ENCODE measurements around the gene NCOA5. TPM values are rescaled to one million over a fixed set of nuclear protein-coding genes. Genes with fewer than 3 reads are reported as not detected.

Gene NCOA5
- total and polyA plus RNA-seq, 9 of the 15 experiments (the other 6 are each of a cell fraction or from before 2014, with no cell fraction given), result 3.9 to 22.8 (median 13.8) TPM

DNA sequence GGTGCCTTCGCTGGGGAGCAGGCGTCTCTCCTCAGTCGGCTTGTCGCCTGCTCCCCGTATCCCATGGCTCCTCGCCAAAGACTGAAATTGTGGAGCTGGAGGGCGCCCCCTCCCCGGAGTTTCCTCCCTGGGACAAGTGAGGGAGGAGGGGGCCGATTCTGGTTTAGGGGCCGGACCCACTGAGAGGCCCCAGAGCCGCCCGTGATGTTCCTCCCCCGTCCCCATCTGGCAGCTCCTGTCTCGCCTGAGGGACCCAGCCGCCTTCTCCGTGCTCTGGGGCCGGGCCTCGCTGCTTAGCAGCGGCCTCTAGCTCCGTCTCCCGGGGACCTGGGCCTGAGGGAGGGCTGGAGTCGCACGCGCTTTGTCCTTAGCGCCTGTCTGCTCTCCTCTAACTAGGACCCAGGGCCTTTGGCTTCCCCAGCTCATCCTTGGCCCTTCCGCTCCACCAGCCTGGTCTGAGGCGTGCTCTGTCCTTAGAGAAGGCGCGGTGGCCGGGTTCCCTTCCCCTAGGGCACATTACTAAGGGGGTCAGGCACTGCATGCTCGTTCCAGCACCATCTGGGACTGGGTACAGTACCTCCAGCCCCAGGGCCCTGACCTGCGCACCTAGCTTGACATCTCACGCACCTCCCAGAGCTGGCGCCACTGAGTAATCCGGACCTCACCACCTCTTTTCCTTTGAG, 31.0 kb downstream of the NCOA5 start:
- H3K4me3 ChIP-seq, result no peak overlapping the region
- H3K9ac ChIP-seq (ENCODE audit: insufficient read depth in 1 of 2, low read depth in 2 of 2, low read length in 2 of 2), result no peak overlapping the region
- POLR2A ChIA-PET, result interaction anchor here (2.1 kb wide), 1 partner anchor 30 kb away, joined by 10 read pairs; no protein-coding TSS in a partner anchor
- no peak overlapping the region for H3K27ac ChIP-seq (ENCODE audit: extremely low read depth, low read depth, low read length)
- peaks cover 32% of the 10 kb centered on the region; the same call in 2 of the 3 replicates for H3K36me3 ChIP-seq (ENCODE audit: control insufficient read depth, insufficient read depth, low read length)
- in situ Hi-C loops (cut with MboI) (no loop called here), intact Hi-C loops (cut with micrococcal nuclease) (no loop called here)
- peak in 1 of 4 experiments; percentile 7 for DNase-seq (ENCODE audit: extremely low read depth in 1 of 4, low spot score in 3 of 4)
- ATAC-seq, result peak; percentile 43; the same call in 2 of the 3 replicates
- H2AFZ ChIP-seq (ENCODE audit: low read depth, low read length), result no peak overlapping the region
- H3K27me3 ChIP-seq (ENCODE audit: control insufficient read depth in 2 of 2, insufficient read depth in 2 of 2, low read length in 2 of 2), result no peaks in the 10 kb centered on the region
- no peaks in the 10 kb centered on the region for H3K79me2 ChIP-seq (ENCODE audit: control insufficient read depth, insufficient read depth, low read length)
- TF ChIP-seq TRIM28 (IDR thresholded peaks at IDR 0.05), result no peak
- TF ChIP-seq NCOA2 (IDR thresholded peaks at IDR 0.05; ENCODE audit: partially characterized antibody in 2 of 2), result no peak
- no peak for TF ChIP-seq MED1 (CRISPR knock-in tag; IDR thresholded peaks at IDR 0.05; ENCODE audit: borderline replicate concordance)
- TF ChIP-seq, protein P1, sequence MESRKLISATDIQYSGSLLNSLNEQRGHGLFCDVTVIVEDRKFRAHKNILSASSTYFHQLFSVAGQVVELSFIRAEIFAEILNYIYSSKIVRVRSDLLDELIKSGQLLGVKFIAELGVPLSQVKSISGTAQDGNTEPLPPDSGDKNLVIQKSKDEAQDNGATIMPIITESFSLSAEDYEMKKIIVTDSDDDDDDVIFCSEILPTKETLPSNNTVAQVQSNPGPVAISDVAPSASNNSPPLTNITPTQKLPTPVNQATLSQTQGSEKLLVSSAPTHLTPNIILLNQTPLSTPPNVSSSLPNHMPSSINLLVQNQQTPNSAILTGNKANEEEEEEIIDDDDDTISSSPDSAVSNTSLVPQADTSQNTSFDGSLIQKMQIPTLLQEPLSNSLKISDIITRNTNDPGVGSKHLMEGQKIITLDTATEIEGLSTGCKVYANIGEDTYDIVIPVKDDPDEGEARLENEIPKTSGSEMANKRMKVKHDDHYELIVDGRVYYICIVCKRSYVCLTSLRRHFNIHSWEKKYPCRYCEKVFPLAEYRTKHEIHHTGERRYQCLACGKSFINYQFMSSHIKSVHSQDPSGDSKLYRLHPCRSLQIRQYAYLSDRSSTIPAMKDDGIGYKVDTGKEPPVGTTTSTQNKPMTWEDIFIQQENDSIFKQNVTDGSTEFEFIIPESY (CRISPR knock-in tag; IDR thresholded peaks at IDR 0.05), result peak; percentile 91
- H3K4me1 ChIP-seq (replicated peaks in 1 of 2; ENCODE audit: control insufficient read depth in 2 of 2, insufficient read depth in 2 of 2, low read length in 2 of 2), result peaks cover 0 to 14% of the 10 kb centered on the region in 2 experiments; a peak in 2 of 5 replicates
- WGBS (ENCODE audit: insufficient coverage, low coverage, missing lambda C conversion rate), result 64% methylated on average over 26 of the region's 35 CpGs
- H4K20me1 ChIP-seq (replicated peaks; ENCODE audit: control insufficient read depth, insufficient read depth, low read length), result 0 out of 2 replicates have a peak, but pooled peaks cover 12% of the 10 kb centered on the region
- H3K9me1 ChIP-seq (ENCODE audit: control insufficient read depth, insufficient read depth, low read length), result peaks cover 4% of the 10 kb centered on the region
- BruUV-seq (replicated peaks), result no TSS peak
- H3K4me2 ChIP-seq (ENCODE audit: insufficient read depth, low read length), result no peak overlapping the region
- H3K9me3 ChIP-seq (replicated peaks; ENCODE audit: control insufficient read depth, insufficient read depth, low read depth, low read length), result no peaks in the 10 kb centered on the region
- FAIRE-seq, result no peak
- CTCF ChIA-PET (ENCODE audit: low intra/inter-chr PET ratio), result no interaction called here
